GM21737 (cell line): Measurements from ENCODE around the gene TTC17.
"Not testable (repeated sequence)": the region's sequence is repeated elsewhere in the genome, so short reads cannot be mapped to it uniquely, and the experiment has no call there.

Experiments used
- ATAC-seq: cut with Tn5 transposase; IDR thresholded peaks from one replicate; pipeline ENCODE4 v1.9.1; 2021; ENCODE audit warnings: mild to moderate bottlenecking, moderate library complexity; ENCODE audit not compliant: unreplicated experiment

TTC17 gene

GRCh38 chr11:43459246-43459645 is 100.5 kb downstream of the TTC17 start:
- ATAC-seq, result no peak

DNA sequence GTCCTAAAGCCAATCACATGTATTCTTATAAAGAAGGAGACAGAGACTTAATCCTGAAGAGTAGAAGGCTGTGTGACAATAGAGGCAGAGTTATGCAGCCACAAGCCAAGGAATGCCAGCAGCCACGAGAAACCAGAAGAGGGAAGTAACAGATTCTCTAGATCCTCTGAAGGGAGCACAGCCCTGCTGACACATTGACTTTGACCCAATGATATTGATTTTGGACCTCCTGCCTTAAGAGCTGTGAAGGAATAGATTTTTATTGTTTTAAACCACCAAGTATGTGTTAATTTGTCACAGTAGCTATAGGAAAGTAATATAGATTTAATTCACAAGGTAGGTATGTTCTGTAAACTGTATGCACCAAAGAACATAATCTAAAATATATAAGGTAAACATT is 103.6 kb downstream of the TTC17 start:
- no peak for ATAC-seq

- ATAC-seq, result no peak
Measured at GRCh38 chr11:43467958-43468357, 109.2 kb downstream of the TTC17 start.

DNA sequence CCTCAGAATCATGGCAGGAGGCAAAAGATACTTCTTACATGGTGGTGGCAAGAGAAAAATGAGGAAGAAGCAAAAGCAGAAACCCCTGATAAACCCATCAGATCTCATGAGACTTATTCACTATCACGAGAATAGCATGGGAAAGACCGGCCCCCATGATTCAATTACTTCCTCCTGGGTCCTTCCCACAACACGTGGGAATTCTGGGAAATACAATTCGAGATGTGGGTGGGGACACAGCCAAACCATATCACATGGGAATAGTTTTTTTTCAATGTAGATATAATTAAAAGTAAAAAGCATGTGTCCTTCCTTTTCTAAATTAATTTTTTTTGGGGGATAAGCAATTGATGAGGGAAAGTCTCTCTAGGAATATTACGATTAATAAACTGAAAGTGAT is 118.8 kb downstream of the TTC17 start:
- not testable (repeated sequence) for ATAC-seq

DNA sequence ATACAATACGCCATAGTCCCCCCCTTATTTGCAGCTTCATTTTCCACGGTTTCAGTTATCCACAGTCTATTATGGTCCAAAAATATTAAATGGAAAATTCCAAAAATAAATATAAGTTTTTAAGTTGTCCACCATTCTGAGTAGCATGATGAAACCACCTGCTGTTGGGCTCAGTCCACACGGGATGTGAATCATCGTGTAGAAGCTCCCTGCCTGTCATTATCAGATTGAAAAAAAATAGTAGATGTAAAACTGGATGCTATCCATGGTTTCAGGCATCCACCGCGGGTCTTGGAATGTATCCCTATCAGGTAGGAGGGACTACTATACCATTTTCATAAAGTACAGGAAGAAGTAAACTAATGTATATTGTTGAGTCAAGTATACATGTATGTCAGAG is 127.4 kb downstream of the TTC17 start:
- no peak for ATAC-seq

DNA sequence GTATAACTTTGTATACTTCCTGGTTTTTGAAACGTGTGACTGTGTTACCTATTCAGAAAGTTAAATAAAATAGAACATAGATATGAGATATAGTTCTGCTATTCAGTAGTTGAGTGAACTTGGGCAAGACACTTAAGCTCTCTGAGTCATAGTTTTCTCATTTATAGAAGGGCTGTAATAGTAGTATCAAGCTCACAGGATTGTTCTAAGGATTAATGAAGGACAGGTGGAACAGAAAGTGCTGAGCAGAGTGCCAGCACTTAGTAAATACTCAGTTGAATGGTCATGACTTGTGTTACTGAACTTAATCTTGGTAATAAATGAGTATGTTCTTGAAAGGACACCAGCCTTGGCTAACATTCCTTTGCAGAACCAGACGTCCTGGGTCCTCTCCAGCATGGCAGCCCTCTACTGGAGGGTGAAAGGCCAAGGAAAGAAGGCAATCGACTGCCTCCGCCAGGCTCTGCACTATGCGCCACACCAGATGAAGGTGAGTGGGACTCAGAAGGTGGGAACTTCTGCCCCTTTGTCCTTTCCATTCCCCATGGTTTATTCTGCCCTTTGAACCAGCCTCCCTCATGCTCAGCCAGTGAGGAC is 131.2 kb downstream of the TTC17 start:
- no peak for ATAC-seq

- no peak for ATAC-seq
Measured at GRCh38 chr11:43492701-43493100, 134.0 kb downstream of the TTC17 start.

DNA sequence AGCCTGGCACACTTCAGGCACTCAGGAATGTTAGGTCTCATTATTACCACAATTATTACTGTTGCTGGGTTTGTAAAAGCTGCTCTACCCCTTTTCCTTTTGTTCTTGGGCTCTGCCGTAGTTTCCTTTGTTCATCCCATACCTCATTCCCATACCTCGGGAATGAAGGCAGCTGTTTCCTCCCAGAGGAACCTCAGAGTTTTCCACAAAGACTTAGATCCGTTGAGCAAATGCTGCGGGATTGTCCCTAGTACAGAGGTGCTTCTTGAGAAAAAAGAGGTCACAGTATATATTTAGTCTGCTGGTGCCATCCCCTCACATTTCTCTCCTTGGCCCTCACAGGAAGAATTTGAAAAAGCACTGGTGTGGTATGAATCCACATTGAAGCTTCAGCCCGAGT is 134.7 kb downstream of the TTC17 start:
- ATAC-seq, result no peak

- ATAC-seq, result no peak
Measured at GRCh38 chr11:43497144-43497543, 138.4 kb downstream of the TTC17 start.

GRCh38 chr11:43498561-43498960 is 139.8 kb downstream of the TTC17 start:
- no peak for ATAC-seq

DNA sequence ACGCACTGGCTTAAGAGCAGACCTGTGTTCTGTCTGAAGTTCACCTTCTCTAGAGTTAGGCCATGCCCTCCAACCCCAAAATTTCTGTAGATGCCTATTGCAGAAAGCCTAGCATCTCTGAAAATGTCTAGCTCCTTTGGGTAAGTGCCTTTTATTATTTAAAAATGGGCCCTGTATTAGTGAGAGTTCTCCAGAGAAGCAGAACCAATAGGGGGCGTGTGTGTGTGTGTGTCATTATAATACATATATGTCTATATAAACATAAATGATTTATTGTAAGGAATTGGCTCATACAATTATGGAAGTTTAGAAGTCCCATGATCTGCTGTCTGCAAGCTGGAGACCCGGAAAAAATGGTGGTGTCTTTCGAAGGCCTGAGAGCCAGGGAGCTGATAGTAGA is 144.7 kb downstream of the TTC17 start:
- ATAC-seq, result no peak

DNA sequence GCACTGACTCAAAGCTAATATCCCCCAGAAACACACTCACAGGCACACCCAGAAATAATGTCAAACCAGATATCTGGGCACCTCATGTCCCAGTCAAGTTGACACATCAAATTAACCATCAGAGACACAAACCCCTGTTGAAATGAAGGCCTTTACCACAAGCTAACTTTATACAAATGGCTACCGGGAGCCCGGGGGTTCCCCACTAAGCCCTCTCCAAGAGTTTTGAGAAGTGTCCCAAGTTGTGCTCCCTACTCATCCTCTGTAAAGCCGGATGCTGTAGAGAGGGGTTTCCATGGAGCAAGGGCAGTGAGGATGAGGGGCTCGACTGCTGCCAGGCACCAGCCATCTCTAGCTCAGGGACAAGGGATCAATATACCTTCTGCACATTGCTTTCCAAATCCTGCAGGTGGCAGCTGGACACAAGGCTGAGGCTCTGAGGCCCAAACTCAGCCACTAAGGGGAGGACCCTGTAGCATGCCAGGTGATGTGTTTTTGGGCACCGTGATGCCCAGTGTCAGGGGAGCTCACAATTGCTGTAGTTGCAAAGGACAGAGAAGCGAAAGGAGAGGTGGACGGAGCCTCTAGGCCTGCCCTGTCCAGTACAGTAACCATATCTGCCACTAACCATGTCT is 145.7 kb downstream of the TTC17 start:
- no peak for ATAC-seq

DNA sequence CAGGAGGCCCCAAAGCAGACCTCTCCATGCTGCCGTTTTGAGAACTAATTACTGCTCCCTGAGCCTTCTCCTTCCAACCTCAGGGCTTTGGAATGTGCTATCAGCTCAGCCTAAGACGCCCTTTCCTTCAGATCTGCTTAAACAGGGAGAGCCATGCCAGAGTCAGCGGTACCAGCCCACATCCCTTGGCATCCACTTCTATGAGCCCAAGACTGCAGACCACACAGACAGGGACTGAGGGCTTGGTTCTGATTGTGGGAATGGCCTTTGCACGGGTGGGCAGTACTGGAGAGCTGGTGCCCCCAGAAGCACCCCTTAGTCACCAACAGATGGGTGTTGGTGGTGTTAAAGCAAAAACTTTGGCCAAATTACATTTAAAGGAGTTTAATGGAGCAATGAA is 146.5 kb downstream of the TTC17 start:
- no peak for ATAC-seq

DNA sequence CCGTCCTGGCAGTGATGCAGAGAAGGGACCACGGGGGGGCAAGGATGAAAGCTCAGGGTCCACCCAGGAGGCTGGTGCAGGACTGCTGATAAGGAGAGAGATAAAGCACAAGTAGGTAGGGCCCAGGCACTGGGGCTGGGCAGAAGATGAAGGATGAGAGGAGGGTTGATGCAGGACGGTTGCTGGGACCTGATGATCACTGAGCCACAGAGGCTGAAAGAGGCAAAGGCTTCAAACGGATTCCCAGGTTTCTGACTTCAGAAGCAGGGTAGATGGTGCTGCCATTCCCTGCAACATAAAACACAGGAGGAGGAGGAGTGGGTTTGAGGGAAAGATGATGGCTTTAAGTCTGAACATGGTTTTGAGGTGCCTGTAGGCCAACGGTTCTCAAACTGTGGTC is 148.5 kb downstream of the TTC17 start:
- no peak for ATAC-seq

DNA sequence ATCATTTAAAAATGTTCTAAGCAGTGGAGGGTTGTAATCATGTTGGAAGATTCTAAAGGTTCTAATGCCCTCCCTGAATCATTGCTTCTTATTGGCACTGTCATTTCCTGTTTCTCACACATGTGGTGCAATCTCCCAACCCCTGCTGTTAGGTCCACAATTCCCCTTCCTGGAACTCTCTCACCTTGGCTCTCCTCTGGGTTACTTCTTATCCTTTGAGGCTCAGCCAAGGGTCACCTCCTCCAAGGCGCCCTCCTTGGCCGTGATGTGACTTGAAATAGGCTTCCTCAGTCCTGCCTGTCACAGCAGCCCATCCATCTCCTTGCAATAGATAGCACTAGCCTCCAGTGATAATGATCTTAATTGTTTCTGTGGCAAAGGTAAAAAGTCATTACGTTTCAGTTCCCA is 149.8 kb downstream of the TTC17 start:
- ATAC-seq, result no peak

DNA sequence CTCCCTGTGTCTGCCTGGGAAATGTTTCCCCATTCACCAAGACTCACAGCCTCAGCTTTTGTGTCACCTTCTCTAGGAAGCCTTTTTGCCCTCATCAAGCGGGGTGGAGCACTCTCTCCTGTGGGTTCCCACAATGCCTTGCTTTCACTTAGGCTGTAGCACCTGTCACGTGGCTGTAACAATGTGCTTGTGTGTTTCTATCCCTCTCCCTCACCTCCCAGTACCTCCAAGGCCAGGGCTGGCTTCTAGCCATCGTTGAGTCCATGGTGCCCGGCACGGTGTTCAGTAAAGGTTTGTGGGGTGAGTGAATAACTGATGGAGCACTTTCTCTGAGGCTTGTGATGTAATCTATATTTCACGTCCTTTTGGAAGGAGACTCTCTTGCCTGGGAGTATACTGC is 153.2 kb downstream of the TTC17 start:
- ATAC-seq, result no peak

GRCh38 chr11:43515090-43515489 is 156.4 kb downstream of the TTC17 start:
- no peak for ATAC-seq

- ATAC-seq, result no peak
Measured at GRCh38 chr11:43516316-43516850, 157.7 kb downstream of the TTC17 start.

DNA sequence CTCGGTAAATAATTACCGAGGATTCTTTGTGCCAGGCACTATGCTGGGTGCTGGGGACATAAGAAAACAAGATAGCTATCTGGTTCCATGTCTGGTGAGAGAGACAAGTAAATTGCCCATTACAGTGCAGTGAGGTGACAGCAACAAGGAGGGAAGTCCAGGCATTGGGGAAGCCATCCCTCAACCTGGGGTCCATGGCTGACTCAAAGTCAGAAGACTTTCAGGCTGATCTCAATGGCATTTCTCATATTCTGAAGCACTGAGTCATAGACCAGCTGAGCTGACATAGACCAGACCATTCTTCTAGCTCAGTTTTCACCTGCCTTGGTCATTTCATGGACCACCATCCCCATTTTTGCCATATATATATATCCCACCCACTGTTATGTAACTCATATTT is 158.8 kb downstream of the TTC17 start:
- no peak for ATAC-seq

DNA sequence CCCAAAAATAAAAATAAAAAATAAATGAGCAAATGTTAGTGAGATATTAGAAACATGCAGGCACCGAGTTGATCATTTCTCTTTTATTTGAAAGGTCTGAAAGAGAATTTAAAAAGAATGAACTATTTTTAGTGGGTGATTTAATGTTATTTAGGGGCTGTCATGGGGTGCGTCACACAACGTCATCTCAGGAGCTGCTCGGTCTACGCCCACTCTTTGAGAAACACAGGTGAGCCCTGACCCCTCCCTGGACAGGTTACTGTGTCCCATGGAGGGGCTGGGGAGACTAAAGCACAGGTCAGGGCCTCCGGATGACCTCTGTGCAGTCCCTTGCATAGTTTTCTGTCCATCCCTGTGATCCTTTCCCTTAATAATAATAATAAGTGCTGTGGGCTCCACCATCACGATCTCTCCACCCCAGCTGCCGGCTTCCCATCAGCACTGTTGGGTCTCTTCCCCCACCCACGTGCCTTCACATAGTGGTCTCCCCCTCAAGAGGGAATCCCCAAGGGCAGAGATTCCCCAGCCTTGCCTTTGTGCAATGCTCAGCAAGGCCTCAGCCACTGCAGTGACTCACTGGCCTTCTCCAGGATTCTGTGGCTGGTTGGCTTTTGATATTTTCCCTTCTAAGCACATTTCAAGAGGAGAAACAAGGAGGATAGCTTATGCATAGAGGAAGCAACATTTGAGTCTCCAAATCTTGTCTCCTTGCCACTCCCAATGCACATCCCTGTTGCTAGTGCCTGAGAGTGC is 159.9 kb downstream of the TTC17 start:
- no peak for ATAC-seq

- no peak for ATAC-seq
Measured at GRCh38 chr11:43521471-43521870, 162.8 kb downstream of the TTC17 start.

- ATAC-seq, result no peak
Measured at GRCh38 chr11:43523632-43524031, 164.9 kb downstream of the TTC17 start.
